SU-DHL-6 (cell line): ENCODE results near the gene TRMT10A.

ENCODE experiments used
- CTCF ChIP-seq: fragments of 200-600 bp; sonication (generic); IDR thresholded peaks from one replicate; pipeline ENCODE4 v1.5.1; 2017; ENCODE audit warnings: antibody characterized with exemption, mild to moderate bottlenecking, low read length, moderate library complexity; ENCODE audit not compliant: insufficient read depth, poor library complexity, severe bottlenecking
- EZH2phosphoT487 ChIP-seq: fragments of 200-600 bp; sonication (generic), shearing (Covaris generic); conservative IDR thresholded peaks from 2 replicates; pipeline ENCODE4 v1.6.1; 2018; ENCODE audit warnings: mild to moderate bottlenecking, antibody characterized with exemption, low read length, moderate library complexity, mixed read lengths

GRCh38 chr4:99612704-99613103, 48.9 kb upstream of the TRMT10A start:
- TF ChIP-seq CTCF (no peak), EZH2phosphoT487 (no peak)
